HEK293 (cell line): ENCODE measurements around the gene TRAF3IP3.

ENCODE experiments used
- GLI4 ChIP-seq: fragments of 450-650 bp; formaldehyde crosslinking; IDR thresholded peaks from 2 replicates; pipeline ENCODE4 v1.5.1; 2016; ENCODE audit warnings: missing biosample characterization, missing genetic modification characterization
- GLIS1 ChIP-seq: fragments of 450-650 bp; formaldehyde crosslinking; IDR thresholded peaks from 2 replicates; pipeline ENCODE4 v1.5.1; 2016; ENCODE audit warnings: missing biosample characterization, missing genetic modification characterization
- GLIS2 ChIP-seq: fragments of 450-650 bp; formaldehyde crosslinking; IDR thresholded peaks from 2 replicates; pipeline ENCODE4 v1.5.1; 2016; ENCODE audit warnings: missing biosample characterization, missing genetic modification characterization
- HOXC10 ChIP-seq: sonication (generic); formaldehyde crosslinking; IDR thresholded peaks from 2 replicates; pipeline ENCODE4 v1.8.1; 2023; ENCODE audit warnings: mild to moderate bottlenecking, missing genetic modification reagents
- KLF16 ChIP-seq: fragments of 450-650 bp; formaldehyde crosslinking; IDR thresholded peaks from 2 replicates; pipeline ENCODE4 v1.5.1; 2017; ENCODE audit warnings: missing biosample characterization, missing genetic modification characterization
- SP3 ChIP-seq: fragments of 450-650 bp; formaldehyde crosslinking; IDR thresholded peaks from 2 replicates; pipeline ENCODE4 v1.5.1; 2016; ENCODE audit warnings: missing biosample characterization, missing genetic modification characterization
- SP7 ChIP-seq: fragments of 450-650 bp; formaldehyde crosslinking; IDR thresholded peaks from 2 replicates; pipeline ENCODE4 v1.5.1; 2016; ENCODE audit warnings: missing biosample characterization, missing genetic modification characterization
- TCF7L2 ChIP-seq: IDR thresholded peaks from 2 replicates; pipeline ENCODE4 v1.6.1; 2011; ENCODE audit warnings: low read depth, mild to moderate bottlenecking, inconsistent platforms, low read length, moderate library complexity, borderline replicate concordance
- YY2 ChIP-seq: fragments of 450-650 bp; formaldehyde crosslinking; IDR thresholded peaks from 2 replicates; pipeline ENCODE4 v1.5.1; 2016; ENCODE audit warnings: missing biosample characterization, missing genetic modification characterization
- ZEB2 ChIP-seq: fragments of 450-650 bp; formaldehyde crosslinking; IDR thresholded peaks from 2 replicates; pipeline ENCODE4 v1.5.1; 2016; ENCODE audit warnings: missing biosample characterization, missing genetic modification characterization
- ZNF146 ChIP-seq: fragments of 450-650 bp; formaldehyde crosslinking; IDR thresholded peaks from 2 replicates; pipeline ENCODE4 v1.5.1; 2016; ENCODE audit warnings: missing biosample characterization, missing genetic modification characterization
- ZNF16 ChIP-seq: fragments of 450-650 bp; formaldehyde crosslinking; IDR thresholded peaks from 2 replicates; pipeline ENCODE4 v1.5.1; 2016; ENCODE audit warnings: low read depth, missing biosample characterization, missing genetic modification characterization
- ZNF214 ChIP-seq: fragments of 450-650 bp; formaldehyde crosslinking; IDR thresholded peaks from 2 replicates; pipeline ENCODE4 v1.5.1; 2017; ENCODE audit warnings: missing biosample characterization, mild to moderate bottlenecking, missing genetic modification characterization, borderline replicate concordance
- ZNF23 ChIP-seq: fragments of 450-650 bp; formaldehyde crosslinking; IDR thresholded peaks from 2 replicates; pipeline ENCODE4 v1.5.1; 2016; ENCODE audit warnings: missing biosample characterization, missing genetic modification characterization, borderline replicate concordance
- ZNF280D ChIP-seq: fragments of 450-650 bp; formaldehyde crosslinking; IDR thresholded peaks from 2 replicates; pipeline ENCODE4 v1.5.1; 2016; ENCODE audit warnings: missing biosample characterization, missing genetic modification characterization
- ZNF302 ChIP-seq: fragments of 450-650 bp; formaldehyde crosslinking; IDR thresholded peaks from 2 replicates; pipeline ENCODE4 v1.5.1; 2016; ENCODE audit warnings: missing biosample characterization, missing genetic modification characterization, low read depth
- ZNF514 ChIP-seq: fragments of 450-650 bp; formaldehyde crosslinking; IDR thresholded peaks from 2 replicates; pipeline ENCODE4 v1.5.1; 2016; ENCODE audit warnings: missing biosample characterization, missing genetic modification characterization
- ZNF521 ChIP-seq: fragments of 450-650 bp; formaldehyde crosslinking; IDR thresholded peaks from 2 replicates; pipeline ENCODE4 v1.5.1; 2017; ENCODE audit warnings: missing biosample characterization, mild to moderate bottlenecking, missing genetic modification characterization
- ZNF544 ChIP-seq: fragments of 450-650 bp; formaldehyde crosslinking; IDR thresholded peaks from 2 replicates; pipeline ENCODE4 v1.5.0; 2017; ENCODE audit warnings: missing biosample characterization, missing genetic modification characterization
- ZNF549 ChIP-seq: fragments of 450-650 bp; IDR thresholded peaks from 2 replicates; pipeline ENCODE4 v1.5.1; 2018; ENCODE audit warnings: missing biosample characterization, missing genetic modification characterization, mild to moderate bottlenecking, inconsistent platforms, moderate library complexity
- ZNF645 ChIP-seq: fragments of 450-650 bp; formaldehyde crosslinking; IDR thresholded peaks from 2 replicates; pipeline ENCODE4; 2016; ENCODE audit warnings: missing biosample characterization, missing genetic modification characterization
- ZNF654 ChIP-seq: fragments of 450-650 bp; formaldehyde crosslinking; IDR thresholded peaks from 2 replicates; pipeline ENCODE4 v1.5.1; 2016; ENCODE audit warnings: low read depth, missing biosample characterization, missing genetic modification characterization
- ZNF660 ChIP-seq: fragments of 450-650 bp; IDR thresholded peaks from 2 replicates; pipeline ENCODE4 v1.5.1; 2018; ENCODE audit warnings: missing biosample characterization, mild to moderate bottlenecking, missing genetic modification characterization
- ZNF670 ChIP-seq: fragments of 450-650 bp; formaldehyde crosslinking; IDR thresholded peaks from 2 replicates; pipeline ENCODE4 v1.5.1; 2016; ENCODE audit warnings: missing biosample characterization, missing genetic modification characterization, low read depth
- ZNF692 ChIP-seq: fragments of 450-650 bp; formaldehyde crosslinking; IDR thresholded peaks from 2 replicates; pipeline ENCODE4 v1.5.1; 2016; ENCODE audit warnings: missing biosample characterization, missing genetic modification characterization
- ZNF830 ChIP-seq: fragments of 450-650 bp; IDR thresholded peaks from 2 replicates; pipeline ENCODE4 v1.5.0; 2018; ENCODE audit warnings: missing biosample characterization, missing genetic modification characterization, low read depth, mild to moderate bottlenecking, moderate library complexity
- ZNF837 ChIP-seq: fragments of 450-650 bp; formaldehyde crosslinking; IDR thresholded peaks from 2 replicates; pipeline ENCODE4 v1.5.1; 2016; ENCODE audit warnings: missing biosample characterization, missing genetic modification characterization
- ZSCAN23 ChIP-seq: fragments of 450-650 bp; formaldehyde crosslinking; IDR thresholded peaks from 2 replicates; pipeline ENCODE4 v1.5.1; 2016; ENCODE audit warnings: missing biosample characterization, missing genetic modification characterization
- ZSCAN30 ChIP-seq: fragments of 450-650 bp; IDR thresholded peaks from 2 replicates; pipeline ENCODE4 v1.5.1; 2018; ENCODE audit warnings: missing biosample characterization, mild to moderate bottlenecking, missing genetic modification characterization, moderate library complexity
- TF ChIP-seq, protein P1 (sequence below): fragments of 450-650 bp; formaldehyde crosslinking; IDR thresholded peaks from 2 replicates; pipeline ENCODE4 v1.5.1; 2016; ENCODE audit warnings: missing biosample characterization, missing genetic modification characterization
- TF ChIP-seq, protein P2 (sequence below): fragments of 450-650 bp; formaldehyde crosslinking; IDR thresholded peaks from 2 replicates; pipeline ENCODE4 v1.5.1; 2017; ENCODE audit warnings: missing biosample characterization, missing genetic modification characterization

The TRAF3IP3 gene

DNA sequence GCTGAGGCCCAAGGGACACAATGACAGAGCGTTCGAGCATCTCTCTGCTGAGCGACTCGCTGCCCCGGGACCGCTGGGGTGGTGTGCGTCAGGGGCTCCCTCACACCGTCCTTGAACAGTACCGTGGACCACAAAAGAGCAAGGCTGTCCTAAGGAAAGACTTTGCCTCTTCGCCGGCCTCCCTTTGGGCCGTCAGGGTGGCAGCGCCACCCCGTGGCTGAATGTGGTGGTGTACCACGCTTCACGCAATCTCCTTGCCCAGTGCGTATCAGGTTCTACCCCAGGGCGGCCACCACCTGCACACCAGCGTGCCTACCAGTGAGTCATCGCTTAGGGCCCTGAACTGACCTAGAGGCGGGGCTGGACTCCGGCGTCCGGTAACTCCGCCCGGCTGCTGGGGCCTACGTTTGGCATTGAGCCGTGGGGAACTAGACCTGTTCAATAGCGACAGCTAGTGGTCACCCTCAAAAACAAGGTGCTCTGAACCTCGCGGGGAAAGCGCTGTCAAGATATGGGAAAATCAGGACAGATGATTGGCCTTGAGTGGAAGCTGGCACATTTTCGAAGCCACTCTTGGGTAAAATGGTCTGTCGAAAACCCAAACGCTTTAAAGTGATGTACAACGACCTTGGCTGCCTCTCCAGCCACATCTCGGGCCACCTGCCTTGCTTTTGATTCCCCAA lies 8.1 kb upstream of the TRAF3IP3 start (continued):
- TF ChIP-seq TCF7L2 = no peak
- no peak for TF ChIP-seq ZNF23
- TF ChIP-seq ZSCAN23 (tag by site-specific recombination) = no peak
- no peak for TF ChIP-seq ZNF514
- TF ChIP-seq SP7 = peak; percentile 79
- peak; percentile 11; the same call in 1 of the 2 replicates for TF ChIP-seq ZNF280D (tag by site-specific recombination)
- TF ChIP-seq GLIS2 = peak; percentile 86
- no peak for TF ChIP-seq ZNF830
- peak; percentile 40; the same call in 1 of the 2 replicates for TF ChIP-seq KLF16
- TF ChIP-seq, protein P1, sequence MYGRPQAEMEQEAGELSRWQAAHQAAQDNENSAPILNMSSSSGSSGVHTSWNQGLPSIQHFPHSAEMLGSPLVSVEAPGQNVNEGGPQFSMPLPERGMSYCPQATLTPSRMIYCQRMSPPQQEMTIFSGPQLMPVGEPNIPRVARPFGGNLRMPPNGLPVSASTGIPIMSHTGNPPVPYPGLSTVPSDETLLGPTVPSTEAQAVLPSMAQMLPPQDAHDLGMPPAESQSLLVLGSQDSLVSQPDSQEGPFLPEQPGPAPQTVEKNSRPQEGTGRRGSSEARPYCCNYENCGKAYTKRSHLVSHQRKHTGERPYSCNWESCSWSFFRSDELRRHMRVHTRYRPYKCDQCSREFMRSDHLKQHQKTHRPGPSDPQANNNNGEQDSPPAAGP = peak; percentile 72
- TF ChIP-seq ZNF549 = no peak
- no peak for TF ChIP-seq ZNF521 (tag by site-specific recombination)
- no peak for TF ChIP-seq YY2 (tag by site-specific recombination)
- TF ChIP-seq ZNF214 = no peak
- TF ChIP-seq ZNF302 (tag by site-specific recombination) = no peak
- peak; percentile 73 for TF ChIP-seq SP3 (tag by site-specific recombination)
- peak; percentile 96 for TF ChIP-seq ZEB2 (tag by site-specific recombination)
- TF ChIP-seq ZNF16 (tag by site-specific recombination) = no peak
- TF ChIP-seq ZNF146 (tag by site-specific recombination) = no peak
- TF ChIP-seq, protein P2, sequence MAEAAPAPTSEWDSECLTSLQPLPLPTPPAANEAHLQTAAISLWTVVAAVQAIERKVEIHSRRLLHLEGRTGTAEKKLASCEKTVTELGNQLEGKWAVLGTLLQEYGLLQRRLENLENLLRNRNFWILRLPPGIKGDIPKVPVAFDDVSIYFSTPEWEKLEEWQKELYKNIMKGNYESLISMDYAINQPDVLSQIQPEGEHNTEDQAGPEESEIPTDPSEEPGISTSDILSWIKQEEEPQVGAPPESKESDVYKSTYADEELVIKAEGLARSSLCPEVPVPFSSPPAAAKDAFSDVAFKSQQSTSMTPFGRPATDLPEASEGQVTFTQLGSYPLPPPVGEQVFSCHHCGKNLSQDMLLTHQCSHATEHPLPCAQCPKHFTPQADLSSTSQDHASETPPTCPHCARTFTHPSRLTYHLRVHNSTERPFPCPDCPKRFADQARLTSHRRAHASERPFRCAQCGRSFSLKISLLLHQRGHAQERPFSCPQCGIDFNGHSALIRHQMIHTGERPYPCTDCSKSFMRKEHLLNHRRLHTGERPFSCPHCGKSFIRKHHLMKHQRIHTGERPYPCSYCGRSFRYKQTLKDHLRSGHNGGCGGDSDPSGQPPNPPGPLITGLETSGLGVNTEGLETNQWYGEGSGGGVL (tag by site-specific recombination) = no peak
- TF ChIP-seq ZNF654 (tag by site-specific recombination) = peak; percentile 86
- no peak for TF ChIP-seq HOXC10 (CRISPR knock-in tag)
- peak; percentile 75 for TF ChIP-seq ZNF692 (tag by site-specific recombination)
- no peak for TF ChIP-seq GLI4 (tag by site-specific recombination)
- TF ChIP-seq ZSCAN30 (tag by site-specific recombination) = peak; percentile 80; the same call in 1 of the 2 replicates
- peak; percentile 91 for TF ChIP-seq GLIS1 (tag by site-specific recombination)
- TF ChIP-seq ZNF660 (tag by site-specific recombination) = peak; percentile 97
- no peak for TF ChIP-seq ZNF645 (tag by site-specific recombination)
- TF ChIP-seq ZNF837 (tag by site-specific recombination) = no peak
- no peak for TF ChIP-seq ZNF670 (tag by site-specific recombination)
- no peak for TF ChIP-seq ZNF544 (tag by site-specific recombination)
